H1 (cell line): Measurements from ENCODE around the gene CIB4. TPM values are rescaled to one million over a fixed set of nuclear protein-coding genes. Genes with fewer than 3 reads are reported as not detected.

Source experiments
- CTCF ChIA-PET: fragments of 300-600 bp; sonication (Branson Sonifier 250); formaldehyde crosslinking; loops from one replicate; lab custom pipeline; 2021; ENCODE audit not compliant: partially characterized antibody; lab: Charles Lee
- POLR2A ChIA-PET: fragments of 300-600 bp; sonication (Branson Sonifier 250); formaldehyde crosslinking; loops from one replicate; lab custom pipeline; 2021; ENCODE audit warnings: inconsistent platforms; ENCODE audit not compliant: partially characterized antibody; lab: Charles Lee
- DNase-seq, 2 experiments: peaks; one replicate each; pipeline versions ENCODE4 v3.0.0 to v3.0.0-alpha.2; 2010 to 2022; ENCODE audit warnings: low spot score in 2 of 2, low read depth in 1 of 2, mixed read lengths in 1 of 2
- FAIRE-seq: peaks from 2 replicates; lab custom pipeline; 2011; peaks lifted over from hg19 to GRCh38; lab: Jason Lieb, UNC
- H2AFZ ChIP-seq: 2 replicates; pipeline ENCODE4 v1.8.1; 2012; ENCODE audit warnings: low read length, inconsistent platforms
- H2AK5ac ChIP-seq: 2 replicates; pipeline ENCODE4 v1.6.1; 2013; ENCODE audit warnings: low read depth, low read length
- H2BK120ac ChIP-seq: replicated peaks from 2 replicates; pipeline ENCODE3; 2013; ENCODE audit warnings: low read depth, low read length, inconsistent platforms
- H2BK12ac ChIP-seq: 2 replicates; pipeline ENCODE4 v1.6.1; 2013; ENCODE audit warnings: low read depth, low read length
- H2BK15ac ChIP-seq: 2 replicates; pipeline ENCODE4 v1.6.1; 2013; ENCODE audit warnings: low read length
- H2BK20ac ChIP-seq: 2 replicates; pipeline ENCODE4 v1.6.1; 2013; ENCODE audit warnings: low read length
- H2BK5ac ChIP-seq: 2 replicates; pipeline ENCODE4 v1.6.1; 2013; ENCODE audit warnings: low read depth, low read length
- H3K14ac ChIP-seq: 2 replicates; pipeline ENCODE4 v1.6.1; 2013; ENCODE audit warnings: inconsistent platforms; ENCODE audit not compliant: insufficient read length
- H3K18ac ChIP-seq: 2 replicates; pipeline ENCODE4 v1.6.1; 2013; ENCODE audit warnings: low read length; ENCODE audit errors: extremely low read depth
- H3K23ac ChIP-seq: 2 replicates; pipeline ENCODE4 v1.6.1; 2013; ENCODE audit warnings: inconsistent platforms; ENCODE audit not compliant: insufficient read length
- H3K23me2 ChIP-seq: 2 replicates; pipeline ENCODE4 v1.6.1; 2013; ENCODE audit warnings: low read depth, low read length
- H3K27ac ChIP-seq: 2 replicates; pipeline ENCODE4 v1.6.1; 2011; ENCODE audit warnings: low read depth, low read length, inconsistent platforms
- H3K27me3 ChIP-seq, 4 experiments: replicated peaks in 1 of 4; 1 replicate in 1 of 4; 2 replicates in 3 of 4; pipeline versions ENCODE4 v1.6.1 to v1.8.1; 2011 to 2013; ENCODE audit warnings: low read length in 3 of 4, mild to moderate bottlenecking in 3 of 4, inconsistent platforms in 2 of 4, mixed read lengths in 2 of 4, moderate library complexity in 1 of 4; ENCODE audit not compliant: control insufficient read depth in 3 of 4, insufficient read depth in 3 of 4; ENCODE audit errors: extremely low read depth in 1 of 4
- H3K36me3 ChIP-seq, 4 experiments: 2 replicates each; pipeline versions ENCODE4 v1.6.1 to v1.8.1; 2011 to 2013; ENCODE audit warnings: mild to moderate bottlenecking in 4 of 4, low read length in 3 of 4, moderate library complexity in 2 of 4, control low read depth in 1 of 4, inconsistent platforms in 1 of 4; ENCODE audit not compliant: insufficient read depth in 4 of 4, control insufficient read depth in 2 of 4
- H3K4ac ChIP-seq: replicated peaks from 2 replicates; pipeline ENCODE3; 2013; ENCODE audit warnings: low read length, low read depth, mixed read lengths, inconsistent platforms; ENCODE audit not compliant: insufficient read length
- H3K4me1 ChIP-seq, 4 experiments: replicated peaks in 1 of 4; 1 replicate in 1 of 4; 2 replicates in 3 of 4; pipeline versions ENCODE4 v1.6.1 to v1.8.1; 2011 to 2013; ENCODE audit warnings: low read length in 3 of 4, inconsistent platforms in 2 of 4, mixed read lengths in 1 of 4; ENCODE audit not compliant: insufficient read depth in 4 of 4, control insufficient read depth in 3 of 4
- H3K4me2 ChIP-seq, 2 experiments: 2 replicates each; pipeline versions ENCODE4 v1.6.1 to v1.8.1; 2011 to 2013; ENCODE audit warnings: low read depth in 2 of 2, low read length in 2 of 2, control low read depth in 1 of 2, inconsistent platforms in 1 of 2, mild to moderate bottlenecking in 1 of 2; ENCODE audit not compliant: insufficient read depth in 1 of 2
- H3K4me3 ChIP-seq, 4 experiments: fragments of 200-600, 300-600 bp in 1 of 4; sonication (generic), shearing (Covaris generic), sonication (Bioruptor Twin) in 1 of 4; 2 replicates each; pipeline versions ENCODE4 v1.5.1 to v1.8.1; 2011 to 2016; ENCODE audit warnings: low read length in 4 of 4, low read depth in 3 of 4, control low read depth in 2 of 4, inconsistent platforms in 2 of 4, mild to moderate bottlenecking in 2 of 4, mixed read lengths in 1 of 4, moderate library complexity in 1 of 4; ENCODE audit not compliant: insufficient read depth in 2 of 4; ENCODE audit errors: extremely low read depth in 1 of 4
- H3K56ac ChIP-seq: replicated peaks from 2 replicates; pipeline ENCODE3; 2013; ENCODE audit warnings: low read depth, mild to moderate bottlenecking, mixed read lengths, low read length, inconsistent platforms; ENCODE audit not compliant: insufficient read length
- H3K79me1 ChIP-seq: 2 replicates; pipeline ENCODE4 v1.6.1; 2013; ENCODE audit warnings: low read depth, low read length, control low read depth
- H3K79me2 ChIP-seq, 2 experiments: 2 replicates each; pipeline versions ENCODE4 v1.6.1 to v1.8.1; 2012 to 2013; ENCODE audit warnings: low read length in 2 of 2, mild to moderate bottlenecking in 2 of 2, inconsistent platforms in 1 of 2; ENCODE audit not compliant: insufficient read depth in 2 of 2, control insufficient read depth in 1 of 2
- H3K9ac ChIP-seq, 4 experiments: replicated peaks in 1 of 4; 1 replicate in 1 of 4; 2 replicates in 3 of 4; pipeline versions ENCODE4 v1.6.1 to v1.8.1; 2011 to 2013; ENCODE audit warnings: low read depth in 3 of 4, low read length in 3 of 4, control low read depth in 2 of 4, mild to moderate bottlenecking in 2 of 4, moderate library complexity in 2 of 4, inconsistent platforms in 1 of 4; ENCODE audit errors: extremely low read depth in 1 of 4
- H3K9me3 ChIP-seq, 2 experiments: 2 replicates each; pipeline versions ENCODE4 v1.6.1 to v1.8.1; 2012 to 2013; ENCODE audit warnings: mild to moderate bottlenecking in 2 of 2, moderate library complexity in 2 of 2, control low read depth in 1 of 2, inconsistent platforms in 1 of 2, low read depth in 1 of 2, low read length in 1 of 2, mixed read lengths in 1 of 2; ENCODE audit not compliant: insufficient read depth in 2 of 2
- H4K20me1 ChIP-seq, 2 experiments: replicated peaks in 1 of 2; 2 replicates each; pipeline versions ENCODE3 to v1.8.1; 2011 to 2013; ENCODE audit warnings: inconsistent platforms in 2 of 2, low read length in 2 of 2, mild to moderate bottlenecking in 1 of 2; ENCODE audit not compliant: insufficient read depth in 2 of 2, control insufficient read depth in 1 of 2
- H4K5ac ChIP-seq: 2 replicates; pipeline ENCODE4 v1.6.1; 2013; ENCODE audit warnings: low read length, low read depth, mixed read lengths, inconsistent platforms; ENCODE audit not compliant: insufficient read length
- H4K8ac ChIP-seq: 2 replicates; pipeline ENCODE4 v1.8.0; 2013; ENCODE audit warnings: mild to moderate bottlenecking, moderate library complexity, low read length, inconsistent platforms; ENCODE audit not compliant: insufficient read depth; ENCODE audit errors: extremely low read depth
- H4K91ac ChIP-seq: replicated peaks from 2 replicates; pipeline ENCODE3; 2013; ENCODE audit warnings: low read length, mixed read lengths, inconsistent platforms; ENCODE audit not compliant: insufficient read length
- ATF2 ChIP-seq: IDR thresholded peaks from 2 replicates; pipeline ENCODE4 v1.6.1; 2012; ENCODE audit warnings: low read length, inconsistent platforms
- CTBP2 ChIP-seq: IDR thresholded peaks from 2 replicates; pipeline ENCODE4 v1.7.0; 2011; ENCODE audit warnings: borderline replicate concordance, mild to moderate bottlenecking, moderate library complexity, mixed read lengths, low read length; ENCODE audit not compliant: insufficient read depth, insufficient read length
- JUN ChIP-seq: IDR thresholded peaks from 2 replicates; pipeline ENCODE4 v1.6.1; 2011; ENCODE audit warnings: low read depth, mild to moderate bottlenecking, improper control_type of control experiment, low read length
- KDM4A ChIP-seq: IDR thresholded peaks from one replicate; pipeline ENCODE4 v1.7.1; 2012; ENCODE audit warnings: low read depth, mild to moderate bottlenecking, moderate library complexity, low read length, inconsistent platforms; ENCODE audit not compliant: severe bottlenecking
- NANOG ChIP-seq: IDR thresholded peaks from 2 replicates; pipeline ENCODE4 v1.6.1; 2011; ENCODE audit warnings: low read length, low read depth, mild to moderate bottlenecking, inconsistent platforms; ENCODE audit not compliant: insufficient read depth, poor library complexity, severe bottlenecking
- PHF8 ChIP-seq: fragments of 200-600 bp; sonication (generic); conservative IDR thresholded peaks from 2 replicates; pipeline ENCODE4 v1.7.1; 2012; ENCODE audit warnings: low read depth, mild to moderate bottlenecking, inconsistent platforms, low read length, moderate library complexity
- SIRT6 ChIP-seq: IDR thresholded peaks from one replicate; pipeline ENCODE4 v1.7.1; 2012; ENCODE audit warnings: low read length, inconsistent platforms
- SUZ12 ChIP-seq: fragments of 200-600 bp; sonication (generic); IDR thresholded peaks from 2 replicates; pipeline ENCODE4 v1.6.1; 2012; ENCODE audit warnings: mild to moderate bottlenecking, inconsistent platforms, low read length, moderate library complexity, mixed read lengths
- TCF12 ChIP-seq: IDR thresholded peaks from 2 replicates; pipeline ENCODE4 v1.6.1; 2011; ENCODE audit warnings: low read depth, mild to moderate bottlenecking, low read length
- WGBS, 2 experiments: shearing (Covaris generic) in 1 of 2; methylation state at CpG; one replicate each; pipeline versions ENCODE4 v1.1.6 to v1.1.7; 2013 to 2015; ENCODE audit warnings: low lambda C conversion rate in 2 of 2, mixed read lengths in 2 of 2, inconsistent platforms in 1 of 2, low coverage in 1 of 2, missing lambda C conversion rate in 1 of 2; ENCODE audit not compliant: insufficient replicate concordance in 2 of 2, insufficient coverage in 1 of 2, insufficient read length in 1 of 2; ENCODE audit errors: extremely low coverage in 1 of 2, missing lambda C conversion rate in 1 of 2; 5-methylcytosine and 5-hydroxymethylcytosine counted together
- polyA plus RNA-seq, 7 experiments: library from polyadenylated mRNA; depleted of rRNA in 3 of 7; stranded (reverse) in 5 of 7; unstranded in 2 of 7; fragments of >200 nt in 5 of 7; fragments of 200-250 nt in 2 of 7; gene quantifications; 1 replicate in 5 of 7; 2 replicates in 1 of 7; 4 replicates in 1 of 7; pipeline versions ENCODE4 v1.2.1 to v1.2.3, GENCODE V29; 2011 to 2013; ENCODE audit warnings: missing spikeins in 2 of 7, mixed read lengths in 2 of 7
- total RNA-seq: library from RNA; stranded (reverse); fragmentation: NEBNext Ultra II Directional; extraction: Animal tissue kit (Norgen Biotek cat#: 25700); gene quantifications from 2 replicates; pipeline ENCODE4 v1.2.1, GENCODE V29; 2021

The CIB4 gene
- total and polyA plus RNA-seq, 2 of the 8 experiments (the other 6 are each of a cell fraction or from before 2014, with no cell fraction given) = not detected

DNA sequence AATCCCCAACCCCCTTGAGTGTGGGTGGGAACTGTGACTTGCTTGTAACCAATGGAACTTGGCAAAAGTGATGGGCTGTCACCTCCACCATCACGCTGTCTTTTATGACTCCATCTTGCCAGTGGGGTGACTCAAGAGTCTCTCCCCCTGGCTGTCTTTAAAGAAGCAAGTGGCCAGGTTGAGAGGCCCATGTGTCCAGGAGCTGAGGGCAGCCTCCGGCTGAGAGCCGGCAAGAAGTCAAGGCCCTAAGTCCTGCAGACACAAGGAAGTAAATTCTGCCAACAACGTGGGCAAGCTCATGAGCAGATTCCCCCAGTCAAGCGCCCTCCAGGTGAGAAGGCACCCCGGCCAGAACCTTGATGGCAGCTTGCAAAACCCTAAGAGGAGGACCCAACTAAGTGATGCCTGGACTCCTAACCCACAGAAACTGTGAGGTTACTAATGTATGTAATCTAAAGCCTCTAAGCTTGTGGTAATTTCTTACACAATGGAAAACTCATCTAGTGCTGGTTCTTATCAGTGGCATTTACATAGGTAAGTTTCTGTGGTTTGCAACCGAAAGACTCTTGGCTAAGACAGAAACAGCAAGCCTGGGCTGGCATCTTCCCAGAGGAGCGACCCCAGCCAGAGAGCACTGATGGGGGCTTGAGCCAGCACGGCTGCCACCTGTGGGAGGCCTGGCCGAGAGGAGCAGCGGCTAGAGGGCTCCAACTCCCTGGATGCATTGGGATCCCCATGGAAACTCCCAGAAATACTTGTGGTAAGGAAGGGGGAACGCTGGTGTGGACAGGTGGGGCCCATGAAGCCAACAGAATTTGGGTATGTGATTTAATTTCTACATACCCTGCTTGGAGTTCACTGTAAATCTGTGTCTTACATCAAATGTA is 49.3 kb downstream of the CIB4 start:
- H3K4me3 ChIP-seq = no peak overlapping the region
- no peaks in the 10 kb centered on the region for H3K36me3 ChIP-seq
- H3K56ac ChIP-seq = no peak overlapping the region
- CTCF ChIA-PET = interaction anchor here (0.6 to 5.5 kb wide), 9 partner anchors 10 to 154 kb away, joined by 3 to 36 read pairs (median 6); no protein-coding TSS in a partner anchor
- H3K4ac ChIP-seq = no peak overlapping the region
- 0 out of 2 replicates have a peak overlapping the region, but pooled peaks have one; percentile 7 for H2BK12ac ChIP-seq
- H3K27me3 ChIP-seq = peaks cover 0 to 3% (median 0%) of the 10 kb centered on the region in 4 experiments; a peak in 1 of 7 replicates
- no peak overlapping the region for H3K27ac ChIP-seq
- no peak overlapping the region for H2BK20ac ChIP-seq
- no peaks in the 10 kb centered on the region for H3K9me3 ChIP-seq
- no peak overlapping the region for H4K91ac ChIP-seq
- H3K23me2 ChIP-seq = no peaks in the 10 kb centered on the region
- FAIRE-seq (no peak), DNase-seq (peak in 1 of 2 experiments; percentile 44)
- peaks cover 0 to 4% (median 1%) of the 10 kb centered on the region in 4 experiments; a peak in 3 of 7 replicates for H3K4me1 ChIP-seq
- 85% methylated on average over 12 of the region's 12 CpGs; no CpG with 5 or more reads in 1 of the 2 experiments for WGBS, 2 experiments
- H2BK120ac ChIP-seq = no peak overlapping the region
- H3K14ac ChIP-seq = no peak overlapping the region
- H3K79me2 ChIP-seq = no peaks in the 10 kb centered on the region
- no peak overlapping the region; the same call in 1 of the 2 replicates for H4K8ac ChIP-seq
- H3K9ac ChIP-seq = no peak overlapping the region
- no peak overlapping the region for H2BK15ac ChIP-seq
- H3K79me1 ChIP-seq = no peaks in the 10 kb centered on the region
- H4K20me1 ChIP-seq = no peaks in the 10 kb centered on the region
- no peak overlapping the region for H2AK5ac ChIP-seq
- no peak overlapping the region for H2BK5ac ChIP-seq
- POLR2A ChIA-PET = no interaction called here
- no peak overlapping the region for H2AFZ ChIP-seq
- H3K18ac ChIP-seq = no peak overlapping the region
- no peak overlapping the region for H3K4me2 ChIP-seq
- no peak overlapping the region for H4K5ac ChIP-seq
- H3K23ac ChIP-seq = no peak overlapping the region
- TF ChIP-seq JUN (no peak), CTBP2 (no peak), KDM4A (no peak), ATF2 (no peak), SIRT6 (no peak), SUZ12 (no peak), PHF8 (no peak), TCF12 (no peak), NANOG (no peak)
